UCSD-AML1 (cell line): ENCODE measurements around the gene KRTAP22-2.

Experiments used
- DNase-seq: peaks from one replicate; lab custom pipeline; 2025; ENCODE audit not compliant: unreplicated experiment; lab: John Stamatoyannopoulos, UW

The KRTAP22-2 gene

GRCh38 chr21:30590297-30590696 is at the start of gene KRTAP22-2:
TSS of gene KRTAP22-2 (minus strand) at chr21:30590397.
- no peak for DNase-seq

- no peak for DNase-seq
These were observed 48.5 kb upstream of the KRTAP22-2 start for GRCh38 chr21:30638686-30639085.

GRCh38 chr21:30634906-30635305 is 44.7 kb upstream of the KRTAP22-2 start, which contains the start of gene KRTAP20-2:
TSS of gene KRTAP20-2 (plus strand) at chr21:30635206. CDS start at chr21:30635264, 58 bp downstream.
- no peak for DNase-seq

- no peak for DNase-seq
These were observed 39.0 kb upstream of the KRTAP22-2 start for GRCh38 chr21:30629200-30629599.

GRCh38 chr21:30628109-30628508 is 37.9 kb upstream of the KRTAP22-2 start:
- no peak for DNase-seq

- DNase-seq = no peak
These were observed 35.4 kb upstream of the KRTAP22-2 start for GRCh38 chr21:30625449-30626165.

- no peak for DNase-seq
These were observed 33.2 kb upstream of the KRTAP22-2 start for GRCh38 chr21:30623362-30623761.

DNA sequence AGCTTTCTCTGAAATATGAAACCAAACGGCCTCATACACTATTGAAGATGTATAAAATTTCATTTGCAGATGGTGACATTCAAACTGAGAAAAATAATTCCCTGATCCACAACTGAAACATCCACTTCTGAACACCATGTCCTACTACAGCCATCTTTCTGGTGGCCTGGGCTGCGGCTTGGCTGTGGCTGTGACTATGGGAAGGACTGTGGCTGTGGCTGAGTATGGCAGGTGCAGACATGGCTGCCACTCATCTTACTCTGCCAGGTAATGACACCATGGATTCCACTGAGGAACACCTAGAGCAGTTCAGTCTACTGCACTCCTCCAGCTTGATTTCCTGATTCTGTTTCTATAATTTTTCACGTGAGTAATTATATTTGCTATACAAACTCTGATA is 30.3 kb upstream of the KRTAP22-2 start, which contains the start of gene KRTAP20-4:
KRTAP20-4 (plus strand) TSS at position 106 of the 400 bp plus-strand sequence.
- DNase-seq = no peak

GRCh38 chr21:30620080-30620479 is 29.9 kb upstream of the KRTAP22-2 start:
- no peak for DNase-seq

GRCh38 chr21:30616125-30616524 is 25.9 kb upstream of the KRTAP22-2 start, which contains the start of gene KRTAP20-1:
TSS of gene KRTAP20-1 (plus strand) at chr21:30616425. CDS start at chr21:30616455, 30 bp downstream.
- DNase-seq = no peak

GRCh38 chr21:30615199-30615598 is 25.0 kb upstream of the KRTAP22-2 start:
- DNase-seq = no peak

DNA sequence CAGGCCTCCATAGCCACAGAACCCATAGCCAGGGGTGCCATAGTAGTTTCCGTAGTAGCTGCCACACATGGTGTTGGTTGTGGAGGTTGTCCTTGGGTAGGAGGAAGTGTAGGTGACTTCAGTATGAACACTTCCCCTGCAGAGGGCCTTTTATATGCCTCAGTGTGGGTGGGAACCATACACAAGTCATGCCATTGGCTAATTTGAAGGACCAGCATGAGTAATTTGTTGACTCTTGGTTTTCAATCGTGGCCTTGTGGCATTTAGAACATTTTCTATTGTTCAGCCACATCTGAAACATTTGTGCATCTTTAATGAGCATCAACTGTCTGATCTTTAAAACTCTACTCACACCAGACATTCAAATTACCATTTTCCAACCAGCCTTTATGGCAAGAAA is 23.6 kb upstream of the KRTAP22-2 start, which contains the start of gene KRTAP6-1:
KRTAP6-1 (minus strand) TSS at position 95 of the 400 bp plus-strand sequence; CDS start at position 69, 26 bp downstream.
- DNase-seq = no peak

GRCh38 chr21:30612132-30612531 is 21.9 kb upstream of the KRTAP22-2 start:
- DNase-seq = no peak

DNA sequence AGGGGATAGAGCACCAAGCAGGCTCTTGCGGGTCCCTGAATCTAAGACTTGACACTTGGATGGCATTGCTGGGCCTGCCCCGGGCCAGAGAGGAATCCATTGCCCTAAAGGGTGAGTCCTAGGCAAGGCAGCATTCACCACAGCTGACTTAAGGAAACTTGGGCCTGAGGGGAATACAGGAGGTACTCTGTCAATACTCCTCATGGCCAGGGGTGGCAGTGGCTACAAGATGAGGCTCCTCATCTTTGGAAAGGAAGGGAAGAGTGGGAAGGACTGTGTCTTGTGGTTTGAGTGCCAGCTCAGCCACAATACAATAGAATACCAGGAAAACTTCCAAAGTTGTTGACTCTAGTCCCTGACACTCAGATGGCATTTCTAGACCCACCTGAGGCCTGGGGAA is 15.8 kb upstream of the KRTAP22-2 start:
- no peak for DNase-seq

- DNase-seq = no peak
These were observed 10.6 kb upstream of the KRTAP22-2 start, which contains the start of gene KRTAP22-1 for GRCh38 chr21:30600787-30601186. TSS of gene KRTAP22-1 (plus strand) at chr21:30601087.

- DNase-seq = no peak
These were observed 8.6 kb upstream of the KRTAP22-2 start, which contains the start of gene KRTAP6-2 for GRCh38 chr21:30598802-30599201. TSS of gene KRTAP6-2 (minus strand) at chr21:30598902. CDS start at chr21:30598874, 28 bp downstream.

DNA sequence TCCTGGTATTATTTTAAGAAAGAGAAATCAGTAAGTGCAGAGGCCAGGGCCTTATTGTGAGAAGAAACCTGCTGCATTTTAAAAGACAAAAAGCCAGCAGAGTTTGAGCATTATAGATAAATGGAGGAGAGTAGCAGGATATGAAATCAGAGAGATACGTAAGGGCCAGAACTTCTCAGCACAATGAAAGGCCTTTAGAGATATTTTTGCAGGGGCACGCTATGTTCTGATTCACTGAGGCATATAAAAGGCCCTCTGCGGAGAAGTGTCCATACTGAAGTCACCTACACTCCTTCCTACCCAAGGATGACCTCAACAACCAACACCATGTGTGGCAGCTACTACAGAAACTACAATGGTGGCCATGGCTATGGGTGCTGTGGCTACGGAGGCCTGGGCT is 1.9 kb upstream of the KRTAP22-2 start, which contains the start of gene KRTAP6-3:
KRTAP6-3 (plus strand) TSS at position 301 of the 400 bp plus-strand sequence; CDS start at position 307, 6 bp downstream.
- DNase-seq = no peak

GRCh38 chr21:30582870-30583269 is 7.3 kb downstream of the KRTAP22-2 start:
- no peak for DNase-seq

DNA sequence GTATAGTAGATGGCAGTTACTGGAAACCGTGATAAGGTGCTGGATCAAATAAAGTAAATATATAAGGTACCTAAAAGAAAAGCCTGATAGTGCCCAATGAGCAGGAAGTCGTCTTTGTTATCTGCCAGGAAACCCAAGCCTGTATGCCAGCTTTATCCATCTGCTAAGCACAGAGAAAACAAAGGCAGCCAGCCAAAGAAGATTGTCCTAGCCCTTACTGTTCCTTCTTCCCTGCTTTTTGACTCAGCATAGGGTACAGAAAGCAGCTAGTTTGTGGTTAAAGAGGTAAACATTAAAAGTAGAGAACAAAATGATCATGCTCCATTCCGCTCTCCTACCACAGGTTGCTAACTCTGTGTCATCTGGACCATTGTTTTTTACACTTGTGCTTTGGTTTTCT is 10.1 kb downstream of the KRTAP22-2 start:
- DNase-seq = no peak

GRCh38 chr21:30579346-30579745 is 10.9 kb downstream of the KRTAP22-2 start:
- DNase-seq = no peak

DNA sequence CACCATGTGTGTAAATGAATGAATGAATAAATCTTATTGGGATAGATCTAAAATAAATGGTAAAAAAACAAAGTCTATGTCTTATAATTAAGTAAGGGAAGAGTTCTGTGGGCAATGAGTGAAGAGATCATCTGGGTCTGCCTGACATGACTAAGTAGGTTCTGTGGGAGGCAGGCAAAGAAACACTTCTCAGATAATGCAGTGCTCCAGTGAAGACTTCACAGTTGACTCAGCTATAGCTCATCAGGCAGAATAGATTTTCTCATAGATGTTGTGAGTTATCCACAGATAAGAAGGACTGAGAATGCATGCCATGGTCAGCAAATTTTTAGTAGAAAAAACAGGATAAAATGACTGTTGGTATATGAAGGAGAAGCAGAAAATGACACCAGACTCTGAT is 12.4 kb downstream of the KRTAP22-2 start:
- no peak for DNase-seq

DNA sequence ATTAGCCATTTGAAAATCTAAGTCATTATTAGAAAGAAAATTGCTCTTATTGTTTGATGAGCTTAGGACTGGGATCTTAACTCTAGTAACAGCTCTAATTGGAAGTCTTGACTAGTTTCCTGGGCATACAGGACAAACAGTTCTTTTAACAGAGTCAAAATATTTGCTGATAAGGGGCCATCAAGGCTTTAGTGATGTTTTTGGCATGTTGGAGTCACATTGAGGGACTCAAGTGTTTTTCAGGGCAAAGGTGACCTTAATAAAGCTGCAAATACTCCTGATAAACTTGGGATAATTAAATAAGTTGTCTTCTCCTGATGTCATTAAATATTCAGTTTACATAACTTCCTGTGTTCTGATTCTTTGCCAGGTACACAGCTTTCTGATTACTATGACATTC is 22.6 kb downstream of the KRTAP22-2 start:
- DNase-seq = no peak
